Astrocyte of the spinal cord (primary cell): ENCODE results near the gene HCAR2.
"Not testable (repeated sequence)": the region's sequence is repeated elsewhere in the genome, so short reads cannot be mapped to it uniquely, and the experiment has no call there.

Experiments used
- DNase-seq: peaks from one replicate; pipeline ENCODE4 v3.0.0; 2011; ENCODE audit warnings: low read depth, low spot score
- H3K4me3 ChIP-seq: 2 replicates; pipeline ENCODE4 v1.5.1; 2011; ENCODE audit warnings: low read depth, mild to moderate bottlenecking, low read length, moderate library complexity
- in situ Hi-C: cut with HindIII; loops from 2 replicates; pipeline ENCODE4 v1.10.0; 2017; ENCODE audit warnings: low sequenced_read_pairs
- TF ChIP-seq, protein P1 (sequence below): IDR thresholded peaks from 2 replicates; pipeline ENCODE4 v1.5.1; 2012; ENCODE audit warnings: low read depth, mild to moderate bottlenecking, low read length, inconsistent platforms

The HCAR2 gene

DNA sequence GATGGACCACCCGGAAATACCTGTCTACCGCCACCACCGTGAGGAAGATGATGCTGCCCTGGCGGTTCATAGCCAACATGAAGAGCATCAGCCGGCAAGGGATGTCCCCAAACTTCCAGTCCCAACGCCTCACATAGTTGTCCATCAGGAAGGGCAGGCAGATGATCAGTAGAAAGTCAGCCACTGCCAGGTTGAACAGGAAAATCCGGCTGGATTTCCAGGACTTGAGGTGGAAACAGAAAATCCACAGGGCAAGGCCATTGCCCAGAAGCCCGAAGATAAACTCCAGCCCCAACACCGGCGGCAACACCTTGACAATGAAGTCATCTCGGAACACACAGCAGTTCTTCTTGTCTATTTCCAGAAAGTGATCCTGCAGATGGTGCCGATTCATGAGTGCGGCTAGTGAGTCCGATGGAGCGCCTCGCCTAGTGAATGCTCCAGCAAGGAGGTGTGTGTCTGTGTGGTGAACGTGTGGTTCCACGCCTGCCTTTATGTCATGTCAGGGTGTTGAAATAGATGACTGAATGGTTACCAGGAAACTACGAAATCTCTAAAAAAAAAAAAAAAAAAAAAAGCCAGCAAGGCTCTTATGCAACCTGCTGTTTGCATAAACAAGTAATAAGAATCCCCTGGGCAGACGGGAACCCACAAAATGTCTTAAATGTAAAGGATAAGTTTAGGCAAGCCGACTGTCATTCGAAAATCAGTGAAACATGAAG is at the start of gene HCAR2:
Gene HCAR2 (minus strand): TSS at position 468 of the 722 bp plus-strand sequence. CDS start 74 bp downstream, at position 394.
- in situ Hi-C loops, DNase-seq, H3K4me3 ChIP-seq: not testable (repeated sequence)

- TF ChIP-seq, protein P1, sequence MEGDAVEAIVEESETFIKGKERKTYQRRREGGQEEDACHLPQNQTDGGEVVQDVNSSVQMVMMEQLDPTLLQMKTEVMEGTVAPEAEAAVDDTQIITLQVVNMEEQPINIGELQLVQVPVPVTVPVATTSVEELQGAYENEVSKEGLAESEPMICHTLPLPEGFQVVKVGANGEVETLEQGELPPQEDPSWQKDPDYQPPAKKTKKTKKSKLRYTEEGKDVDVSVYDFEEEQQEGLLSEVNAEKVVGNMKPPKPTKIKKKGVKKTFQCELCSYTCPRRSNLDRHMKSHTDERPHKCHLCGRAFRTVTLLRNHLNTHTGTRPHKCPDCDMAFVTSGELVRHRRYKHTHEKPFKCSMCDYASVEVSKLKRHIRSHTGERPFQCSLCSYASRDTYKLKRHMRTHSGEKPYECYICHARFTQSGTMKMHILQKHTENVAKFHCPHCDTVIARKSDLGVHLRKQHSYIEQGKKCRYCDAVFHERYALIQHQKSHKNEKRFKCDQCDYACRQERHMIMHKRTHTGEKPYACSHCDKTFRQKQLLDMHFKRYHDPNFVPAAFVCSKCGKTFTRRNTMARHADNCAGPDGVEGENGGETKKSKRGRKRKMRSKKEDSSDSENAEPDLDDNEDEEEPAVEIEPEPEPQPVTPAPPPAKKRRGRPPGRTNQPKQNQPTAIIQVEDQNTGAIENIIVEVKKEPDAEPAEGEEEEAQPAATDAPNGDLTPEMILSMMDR, result peak; percentile 92
- peak within 1 kb of the TSS; percentile 98 for H3K4me3 ChIP-seq
- in situ Hi-C loops, result no loop called here
Observed at GRCh38 chr12:122752464-122753318, 49.5 kb upstream of the HCAR2 start, which contains the start of gene DENR. TSS of gene DENR (plus strand) at chr12:122752824. CDS start at chr12:122753702, 878 bp downstream.

DNA sequence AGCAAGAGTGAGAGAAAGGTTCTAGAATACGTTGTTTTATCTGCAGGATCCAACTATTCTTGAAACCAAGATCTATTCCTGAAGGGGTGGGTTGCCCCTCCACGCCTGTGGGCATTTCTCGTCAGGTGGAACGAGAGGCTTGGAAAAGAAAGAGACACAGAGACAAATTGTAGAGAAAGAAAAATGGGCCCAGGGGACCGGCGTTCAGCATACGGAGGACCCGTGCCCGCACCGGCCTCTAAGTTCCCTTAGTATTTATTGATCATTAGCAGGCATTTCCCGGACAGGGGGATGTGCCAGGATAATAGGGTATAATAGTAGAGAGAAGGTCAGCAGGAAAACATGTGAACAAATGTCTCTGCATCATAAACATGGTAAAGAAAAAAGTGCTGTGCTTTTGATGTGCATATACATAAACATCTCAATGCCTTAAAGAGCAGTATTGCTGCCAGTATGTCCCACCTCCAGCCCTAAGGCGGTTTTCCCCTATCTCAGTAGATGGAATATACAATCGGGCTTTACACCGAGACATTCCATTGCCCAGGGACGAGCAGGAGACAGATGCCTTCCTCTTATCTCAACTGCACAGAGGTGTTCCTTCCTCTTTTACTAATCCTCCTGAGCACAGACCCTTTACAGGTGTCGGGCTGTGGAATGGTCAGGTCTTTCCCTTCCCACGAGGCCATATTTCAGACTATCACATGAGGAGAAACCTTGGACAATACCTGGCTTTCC is 47.8 kb upstream of the HCAR2 start:
- in situ Hi-C loops, DNase-seq, H3K4me3 ChIP-seq: not testable (repeated sequence)

More at GRCh38 chr12:122752464-122753318, 49.5 kb upstream of the HCAR2 start, which contains the start of gene DENR:
- peak; percentile 98 for DNase-seq

DNA sequence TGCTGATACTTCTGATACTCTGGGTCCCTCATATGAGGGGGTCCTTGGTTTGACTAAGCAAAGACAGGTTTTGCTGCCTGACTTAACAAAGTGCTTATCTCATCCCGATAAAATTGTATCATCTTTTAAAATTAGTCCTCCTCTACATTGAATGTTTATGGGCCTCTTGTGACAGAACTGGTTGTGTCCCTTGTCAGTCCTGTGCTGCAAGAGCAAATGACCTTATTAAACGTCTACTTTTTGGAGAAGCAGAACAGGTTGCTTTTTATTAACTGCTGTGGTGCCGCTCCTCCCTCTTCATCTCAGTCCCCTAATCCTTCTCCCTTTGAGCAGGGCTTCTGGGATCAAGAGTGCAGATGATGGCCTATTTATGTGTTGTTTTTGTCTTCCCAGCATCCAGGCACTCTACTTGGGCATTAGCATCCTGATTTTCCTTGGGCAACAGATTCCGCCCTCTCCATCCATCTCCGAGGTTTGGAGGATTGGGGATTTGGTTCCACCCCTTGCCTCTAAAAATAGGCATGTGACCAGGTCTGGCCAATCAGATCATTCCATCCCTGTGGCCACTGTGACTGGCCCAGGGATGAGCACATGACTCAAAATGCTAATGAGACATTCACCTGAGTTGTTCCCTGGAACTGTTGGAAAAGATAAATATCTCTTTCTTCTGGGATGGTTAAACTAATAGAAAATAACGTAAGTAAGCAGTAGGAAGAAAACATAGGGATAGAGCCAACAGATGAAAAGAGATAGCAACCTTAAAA is 46.6 kb upstream of the HCAR2 start:
- no peak for DNase-seq
- in situ Hi-C loops, result no loop called here
- H3K4me3 ChIP-seq, result no peak overlapping the region
- TF ChIP-seq, protein P1, result no peak

GRCh38 chr12:122747224-122748135 is 44.3 kb upstream of the HCAR2 start:
- no peak for DNase-seq
- in situ Hi-C loops, result no loop called here
- no peak overlapping the region for H3K4me3 ChIP-seq
- TF ChIP-seq, protein P1, result no peak

GRCh38 chr12:122743895-122744525 is 40.9 kb upstream of the HCAR2 start:
- TF ChIP-seq, protein P1, result no peak
- no peak for DNase-seq
- in situ Hi-C loops, result no loop called here
- H3K4me3 ChIP-seq, result no peak overlapping the region
